ENCODE data around the gene PVALEF.

- no peak for TF ChIP-seq CTCF (IDR thresholded peaks at IDR 0.05)
- no peak for TF ChIP-seq POLR2AphosphoS5 (IDR thresholded peaks at IDR 0.05)
- TF ChIP-seq POLR2A (IDR thresholded peaks at IDR 0.05; ENCODE audit: low read depth), result no peak
- TF ChIP-seq EP300 (IDR thresholded peaks at IDR 0.05), result no peak
Observed at GRCh38 chr17:81171941-81172340, 6.6 kb downstream of the PVALEF start.

All from esophagus muscularis mucosa (tissue), 4 donors.